HG02938 (cell line): Measurements from ENCODE around the gene ZNF524.
"Not testable (repeated sequence)": the region's sequence is repeated elsewhere in the genome, so short reads cannot be mapped to it uniquely, and the experiment has no call there.

Source experiments
- ATAC-seq: cut with Tn5 transposase; IDR thresholded peaks from one replicate; pipeline ENCODE4 v1.9.1; 2021; ENCODE audit warnings: mild to moderate bottlenecking, moderate library complexity; ENCODE audit not compliant: unreplicated experiment

ZNF524 gene

DNA sequence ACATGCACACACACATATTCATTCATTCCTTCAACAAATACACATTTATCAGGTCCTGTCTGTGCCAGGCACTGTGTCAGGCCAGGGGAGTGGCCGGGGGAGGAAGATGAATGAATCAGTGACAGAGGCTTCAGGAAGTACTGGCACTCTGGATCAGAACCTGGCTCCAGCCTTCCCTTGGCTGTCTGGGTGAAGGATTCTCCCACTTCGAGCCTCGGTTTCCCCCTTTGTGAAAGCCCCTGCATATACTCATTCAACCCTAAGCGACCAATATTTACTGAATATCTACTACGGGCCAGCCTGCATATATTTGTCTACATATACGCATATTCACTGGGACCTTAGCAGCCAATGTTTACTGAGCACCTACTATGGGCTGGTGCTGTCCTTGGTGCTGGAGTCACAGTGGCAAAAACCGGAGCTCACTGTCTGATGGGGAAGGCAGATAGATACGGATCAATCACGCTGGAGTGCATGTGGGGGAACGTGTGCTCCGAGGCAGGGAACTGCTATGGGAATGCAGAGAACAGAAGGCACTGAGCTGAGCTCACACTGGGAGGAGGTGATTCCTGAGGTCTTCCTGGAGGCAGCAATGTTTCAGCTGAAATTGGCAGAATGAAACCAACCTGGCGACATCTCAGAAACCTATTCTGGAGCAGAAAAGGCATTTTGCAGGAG, 18.8 kb upstream of the ZNF524 start:
- no peak for ATAC-seq

DNA sequence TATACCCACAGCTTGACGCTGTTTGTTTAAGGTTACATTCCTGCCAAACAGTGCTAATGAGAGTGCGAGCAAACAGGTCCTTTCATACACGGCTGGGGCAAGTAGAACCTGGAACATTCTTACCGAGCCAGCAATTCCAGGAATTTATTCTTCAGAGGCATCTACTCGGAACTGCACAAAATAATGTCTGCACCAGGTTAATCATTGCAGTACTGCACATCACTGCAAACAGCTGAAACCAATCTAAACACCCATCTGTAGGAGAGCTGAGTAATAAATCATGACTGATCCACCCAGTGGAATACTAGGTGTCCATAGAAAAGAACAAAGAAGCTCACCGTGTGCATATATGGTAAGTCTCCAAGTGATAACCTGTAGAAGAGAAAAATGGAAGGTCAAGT, 18.3 kb upstream of the ZNF524 start:
- no peak for ATAC-seq

DNA sequence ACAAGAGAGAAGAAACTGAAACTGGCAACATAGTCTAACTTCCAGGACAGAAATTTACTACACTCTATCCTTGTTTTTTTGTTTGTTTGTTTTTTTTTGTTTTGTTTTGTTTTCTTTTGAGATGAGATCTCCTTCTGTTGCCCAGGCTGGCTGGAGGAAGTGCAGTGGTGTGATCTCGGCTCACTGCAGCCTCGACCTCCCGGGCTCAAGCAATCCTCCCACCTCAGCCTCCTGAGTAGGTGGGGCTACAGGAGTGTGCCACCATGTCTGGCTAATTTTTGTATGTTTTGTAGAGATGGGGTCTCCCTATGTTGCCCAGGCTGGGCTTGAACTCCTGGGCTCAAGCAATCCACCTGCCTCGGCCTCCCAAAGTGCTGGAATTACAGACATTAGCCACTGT, 17.8 kb upstream of the ZNF524 start:
- not testable (repeated sequence) for ATAC-seq

DNA sequence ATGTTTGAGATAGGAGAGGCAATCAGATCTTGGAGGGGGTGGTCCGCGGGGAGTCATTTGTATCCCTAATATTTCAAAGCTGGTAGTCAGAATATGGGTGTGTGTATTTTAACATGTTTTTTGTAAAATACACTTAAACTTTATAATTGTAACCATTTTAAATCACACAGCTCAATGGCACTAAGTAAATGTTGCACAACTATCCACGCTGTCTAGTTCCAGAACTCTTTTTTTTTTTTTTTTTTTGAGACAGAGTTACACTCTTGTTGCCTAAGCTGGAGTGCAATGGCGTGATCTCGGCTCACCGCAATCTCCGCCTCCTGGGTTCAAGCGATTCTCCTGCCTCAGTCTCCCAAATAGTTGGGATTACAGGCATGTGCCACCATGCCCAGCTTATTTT, 16.2 kb upstream of the ZNF524 start:
- ATAC-seq, result not testable (repeated sequence)

- ATAC-seq, result no peak
These were observed 15.2 kb upstream of the ZNF524 start for GRCh38 chr19:55584871-55585270.

DNA sequence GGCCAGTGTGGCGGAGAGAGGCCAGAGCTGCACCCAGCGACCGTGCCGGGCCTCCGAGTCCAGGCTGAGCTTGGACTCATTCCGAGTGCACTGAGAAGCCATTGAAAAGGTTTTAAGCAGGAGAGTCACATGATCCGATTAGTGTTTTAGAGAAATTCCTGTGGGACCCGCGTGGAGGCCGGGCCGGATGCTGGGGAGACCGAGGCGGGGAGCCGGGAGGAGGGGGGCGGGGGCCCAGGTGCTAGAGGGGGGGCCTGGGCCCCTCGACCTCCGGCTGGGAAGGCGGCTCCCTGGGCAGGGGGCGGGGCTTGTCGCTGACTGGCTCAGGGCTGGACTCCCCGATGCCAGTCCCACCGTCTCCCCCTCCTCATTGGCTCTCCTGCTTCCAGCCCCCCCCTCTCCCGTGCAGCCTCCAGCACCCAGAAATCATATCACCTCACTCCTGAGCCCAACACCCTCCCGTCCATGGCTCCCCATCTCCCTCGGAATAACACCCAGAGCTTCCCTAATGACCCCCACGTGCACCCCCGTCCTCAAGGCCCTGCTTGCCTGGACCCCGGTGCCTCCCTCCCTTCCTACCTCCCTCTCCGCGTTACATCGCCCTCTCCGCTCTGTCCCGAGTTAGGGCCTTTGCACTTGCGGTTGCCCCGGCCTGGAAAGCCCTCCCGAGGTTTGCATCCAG, 14.3 kb upstream of the ZNF524 start:
- ATAC-seq, result no peak

DNA sequence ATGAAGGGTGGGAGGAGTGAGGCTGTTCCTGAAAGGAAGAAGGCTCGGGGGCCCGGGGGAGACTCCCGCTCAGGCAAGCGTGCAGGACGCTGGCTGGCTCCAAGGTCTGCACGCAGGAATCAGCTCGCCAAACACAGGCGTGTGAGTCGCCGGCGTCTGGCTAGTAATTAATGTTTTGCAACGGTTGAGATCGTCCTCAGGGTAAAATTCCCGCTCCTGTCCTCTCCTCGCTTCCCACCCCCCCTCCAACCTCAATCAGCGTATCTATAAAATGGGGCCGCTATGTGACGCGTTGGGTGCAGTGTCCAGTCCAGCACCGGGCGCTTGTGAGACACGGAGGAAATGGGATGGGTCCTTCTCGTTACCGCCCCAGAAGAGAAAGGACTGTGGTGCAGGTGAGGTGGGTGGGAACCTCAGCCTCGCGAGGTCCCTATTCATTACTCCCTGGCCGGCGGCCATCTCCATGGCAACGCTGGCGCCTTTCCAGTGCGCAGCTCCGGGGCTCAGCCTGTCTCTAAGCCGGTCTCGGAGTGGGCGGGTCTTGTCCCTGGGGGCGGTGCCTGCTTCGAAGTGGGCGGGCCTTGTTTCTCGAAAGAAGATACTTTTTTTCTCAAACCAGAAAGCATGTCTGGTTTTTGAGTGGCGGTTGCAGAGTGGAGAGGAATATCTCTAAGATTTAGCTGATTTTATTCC, 13.0 kb upstream of the ZNF524 start:
- peak; percentile 82 for ATAC-seq

- no peak for ATAC-seq
These were observed 11.3 kb upstream of the ZNF524 start for GRCh38 chr19:55588738-55589137.

- no peak for ATAC-seq
These were observed 10.0 kb upstream of the ZNF524 start for GRCh38 chr19:55590109-55590508.

DNA sequence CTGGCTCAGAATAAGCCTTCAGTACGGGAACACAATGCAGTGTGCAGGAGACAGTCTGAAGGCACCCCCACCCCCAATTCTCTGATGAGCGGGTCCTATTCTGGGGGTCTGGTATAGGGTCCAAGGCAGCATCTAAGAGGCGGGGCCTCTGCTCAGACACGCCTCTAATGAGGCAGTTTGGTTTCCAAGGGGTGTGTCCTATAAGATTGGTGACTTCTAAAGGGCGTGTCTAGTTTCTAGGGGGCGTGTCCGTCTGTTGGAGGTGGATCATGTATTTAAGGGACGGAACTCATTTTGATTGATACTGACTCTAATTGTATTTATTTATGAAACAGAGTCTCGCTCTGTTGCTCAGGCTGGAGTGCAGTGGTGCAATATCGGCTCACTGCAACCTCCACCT, 9.5 kb upstream of the ZNF524 start:
- no peak for ATAC-seq

- no peak for ATAC-seq
These were observed 8.5 kb upstream of the ZNF524 start for GRCh38 chr19:55591555-55591954.

DNA sequence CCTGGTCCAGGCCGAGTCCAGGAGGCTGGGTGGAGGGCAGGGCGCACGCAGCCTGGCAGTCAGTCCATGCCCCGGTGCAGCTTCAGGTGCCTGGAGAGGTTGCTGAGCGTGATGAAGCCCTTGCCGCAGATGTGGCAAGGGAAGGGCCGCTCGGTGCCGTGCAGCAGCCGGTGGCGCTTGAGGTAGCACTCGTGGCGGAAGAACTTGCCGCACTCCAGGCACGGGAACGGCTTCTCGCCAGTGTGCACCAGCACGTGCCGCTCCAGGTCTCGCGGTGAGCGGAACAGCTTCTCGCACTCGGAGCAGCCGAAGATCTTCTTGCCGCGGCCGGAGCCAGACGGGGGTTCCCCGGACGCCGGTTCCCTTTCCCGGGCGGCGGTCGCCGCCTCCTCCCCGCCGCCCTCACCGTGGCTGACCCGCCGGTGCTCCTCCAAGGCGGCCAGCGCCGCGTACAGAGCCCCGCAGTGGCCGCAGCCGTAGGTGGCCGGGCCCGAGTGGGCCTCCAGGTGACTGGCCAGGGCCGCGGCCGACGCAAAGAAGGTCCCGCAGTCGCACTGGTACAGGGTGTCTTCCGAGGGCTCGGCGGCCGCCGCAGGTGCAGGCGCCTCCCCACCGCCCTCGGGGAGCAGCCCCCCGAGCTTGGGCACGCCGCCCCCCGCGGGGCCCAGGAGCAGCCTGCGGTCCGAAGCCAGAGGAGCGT, 7.5 kb upstream of the ZNF524 start:
- no peak for ATAC-seq

- ATAC-seq, result no peak
These were observed 6.9 kb upstream of the ZNF524 start for GRCh38 chr19:55593096-55593772.

- no peak for ATAC-seq
These were observed 5.0 kb upstream of the ZNF524 start for GRCh38 chr19:55594996-55595545.

DNA sequence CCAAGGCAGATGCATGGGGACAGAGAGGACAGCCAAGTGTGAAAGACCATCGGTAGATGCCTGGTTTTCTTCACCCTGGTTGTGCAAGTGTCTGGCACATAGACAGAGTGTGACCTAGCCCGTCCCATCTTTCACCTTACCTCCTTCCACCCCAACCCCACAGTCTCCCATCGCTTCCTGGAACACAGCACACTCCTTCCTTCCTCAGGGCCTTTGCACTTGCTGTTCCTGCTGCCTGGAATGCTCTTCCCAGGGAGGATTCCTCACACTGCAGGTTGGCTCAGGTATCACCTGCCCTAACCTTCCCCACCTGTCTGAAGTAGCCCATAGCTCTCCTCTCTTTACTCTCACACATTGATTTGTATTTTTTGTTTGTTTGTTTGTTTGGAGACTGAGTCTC, 3.8 kb upstream of the ZNF524 start:
- no peak for ATAC-seq

GRCh38 chr19:55597501-55597921, 2.6 kb upstream of the ZNF524 start:
- ATAC-seq, result no peak

GRCh38 chr19:55598034-55598433, 2.1 kb upstream of the ZNF524 start:
- ATAC-seq, result no peak

- ATAC-seq, result peak; percentile 52
These were observed 1.2 kb upstream of the ZNF524 start for GRCh38 chr19:55598719-55599467.

- ATAC-seq, result peak; percentile 55
These were observed 633 bp upstream of the ZNF524 start, which contains the start of gene FIZ1 for GRCh38 chr19:55599468-55599841. Gene FIZ1 (minus strand): TSS chr19:55599517. CDS start chr19:55597865, 1,652 bp downstream.

- ATAC-seq, result no peak
These were observed 557 bp downstream of the ZNF524 start for GRCh38 chr19:55600662-55601028.
